GM19467 (cell line): ENCODE measurements around the gene LIPN.
"Not testable (repeated sequence)": the region's sequence is repeated elsewhere in the genome, so short reads cannot be mapped to it uniquely, and the experiment has no call there.

Experiments used
- ATAC-seq: cut with Tn5 transposase; IDR thresholded peaks from one replicate; pipeline ENCODE4 v1.9.1; 2021; ENCODE audit warnings: mild to moderate bottlenecking, moderate library complexity; ENCODE audit not compliant: unreplicated experiment

LIPN gene

GRCh38 chr10:88759366-88760101 lies at the start of gene LIPN:
Gene LIPN (plus strand): TSS chr10:88760020. CDS start chr10:88761406, 1,386 bp downstream.
- no peak for ATAC-seq

GRCh38 chr10:88715517-88715916 lies 44.3 kb upstream of the LIPN start:
- ATAC-seq, result no peak

GRCh38 chr10:88721392-88721791 lies 38.4 kb upstream of the LIPN start:
- ATAC-seq, result no peak

- no peak for ATAC-seq
Observed at GRCh38 chr10:88725798-88726197, 34.0 kb upstream of the LIPN start.

GRCh38 chr10:88728107-88728763 lies 31.6 kb upstream of the LIPN start:
- ATAC-seq, result no peak

GRCh38 chr10:88730864-88731263 lies 29.0 kb upstream of the LIPN start:
- ATAC-seq, result no peak

GRCh38 chr10:88731296-88731695 lies 28.5 kb upstream of the LIPN start:
- ATAC-seq, result no peak

- ATAC-seq, result no peak
Observed at GRCh38 chr10:88733215-88733614, 26.6 kb upstream of the LIPN start.

- ATAC-seq, result no peak
Observed at GRCh38 chr10:88735661-88736060, 24.2 kb upstream of the LIPN start.

- not testable (repeated sequence) for ATAC-seq
Observed at GRCh38 chr10:88741921-88742320, 17.9 kb upstream of the LIPN start.

- no peak for ATAC-seq
Observed at GRCh38 chr10:88742448-88742847, 17.4 kb upstream of the LIPN start.

- no peak for ATAC-seq
Observed at GRCh38 chr10:88744002-88744401, 15.8 kb upstream of the LIPN start.

- no peak for ATAC-seq
Observed at GRCh38 chr10:88745633-88746032, 14.2 kb upstream of the LIPN start.

- no peak for ATAC-seq
Observed at GRCh38 chr10:88754287-88754686, 5.5 kb upstream of the LIPN start.

GRCh38 chr10:88755753-88756152 lies 4.1 kb upstream of the LIPN start:
- no peak for ATAC-seq

- no peak for ATAC-seq
Observed at GRCh38 chr10:88756660-88757059, 3.2 kb upstream of the LIPN start.

GRCh38 chr10:88762906-88763305 lies 3.1 kb downstream of the LIPN start:
- no peak for ATAC-seq

- ATAC-seq, result no peak
Observed at GRCh38 chr10:88763441-88763840, 3.6 kb downstream of the LIPN start.

- ATAC-seq, result no peak
Observed at GRCh38 chr10:88764110-88764509, 4.3 kb downstream of the LIPN start.

- ATAC-seq, result no peak
Observed at GRCh38 chr10:88765816-88766215, 6.0 kb downstream of the LIPN start.

- ATAC-seq, result no peak
Observed at GRCh38 chr10:88769384-88769783, 9.6 kb downstream of the LIPN start.

- ATAC-seq, result no peak
Observed at GRCh38 chr10:88781206-88781605, 21.4 kb downstream of the LIPN start.

GRCh38 chr10:88782222-88782621 lies 22.4 kb downstream of the LIPN start:
- ATAC-seq, result no peak
